GM19463 (cell line): Measurements from ENCODE around the gene FUCA1.
"Not testable (repeated sequence)": the region's sequence is repeated elsewhere in the genome, so short reads cannot be mapped to it uniquely, and the experiment has no call there.

Experiments
- ATAC-seq: cut with Tn5 transposase; IDR thresholded peaks from one replicate; pipeline ENCODE4 v1.9.1; 2021; ENCODE audit warnings: mild to moderate bottlenecking, moderate library complexity; ENCODE audit not compliant: unreplicated experiment

FUCA1 gene

GRCh38 chr1:23896491-23896890 lies 28.4 kb upstream of the FUCA1 start:
- no peak for ATAC-seq

GRCh38 chr1:23895993-23896392 lies 27.9 kb upstream of the FUCA1 start:
- ATAC-seq, result no peak

GRCh38 chr1:23895082-23895481 lies 27.0 kb upstream of the FUCA1 start:
- no peak for ATAC-seq

GRCh38 chr1:23889074-23889473 lies 21.0 kb upstream of the FUCA1 start:
- ATAC-seq, result no peak

- ATAC-seq, result no peak
Measured at GRCh38 chr1:23885222-23885621, 17.1 kb upstream of the FUCA1 start.

GRCh38 chr1:23882746-23883145 lies 14.7 kb upstream of the FUCA1 start:
- ATAC-seq, result no peak

GRCh38 chr1:23879809-23880208 lies 11.7 kb upstream of the FUCA1 start:
- ATAC-seq, result no peak

- ATAC-seq, result no peak
Measured at GRCh38 chr1:23878668-23879067, 10.6 kb upstream of the FUCA1 start.

- no peak for ATAC-seq
Measured at GRCh38 chr1:23875382-23875781, 7.3 kb upstream of the FUCA1 start.

- no peak for ATAC-seq
Measured at GRCh38 chr1:23872421-23872820, 4.3 kb upstream of the FUCA1 start.

GRCh38 chr1:23869051-23869450 lies 961 bp upstream of the FUCA1 start:
- no peak for ATAC-seq

- ATAC-seq, result no peak
Measured at GRCh38 chr1:23868557-23869016, 497 bp upstream of the FUCA1 start.

- ATAC-seq, result peak; percentile 30
Measured at GRCh38 chr1:23867542-23867894, 572 bp downstream of the FUCA1 start.

GRCh38 chr1:23865543-23865930 lies 2.6 kb downstream of the FUCA1 start:
- ATAC-seq, result no peak

- ATAC-seq, result no peak
Measured at GRCh38 chr1:23864801-23865542, 3.1 kb downstream of the FUCA1 start.

GRCh38 chr1:23862640-23863039 lies 5.5 kb downstream of the FUCA1 start:
- ATAC-seq, result no peak

- ATAC-seq, result no peak
Measured at GRCh38 chr1:23854568-23854967, 13.5 kb downstream of the FUCA1 start.

- not testable (repeated sequence) for ATAC-seq
Measured at GRCh38 chr1:23853124-23853523, 15.0 kb downstream of the FUCA1 start.

- not testable (repeated sequence) for ATAC-seq
Measured at GRCh38 chr1:23851406-23851805, 16.7 kb downstream of the FUCA1 start.

- ATAC-seq, result no peak
Measured at GRCh38 chr1:23848673-23849616, 19.1 kb downstream of the FUCA1 start.

GRCh38 chr1:23847482-23848095 lies 20.5 kb downstream of the FUCA1 start:
- not testable (repeated sequence) for ATAC-seq

GRCh38 chr1:23845163-23845562 lies 22.9 kb downstream of the FUCA1 start:
- no peak for ATAC-seq
